ENCODE results near the gene DCHS1.
A peak's percentile ranks its signal among the peaks of the same experiment; 100 is the strongest.

The DCHS1 gene

GRCh38 chr11:6586434-6587359 is 68.9 kb downstream of the DCHS1 start:
- DNase-seq, result no peak

GRCh38 chr11:6584528-6584927 is 71.1 kb downstream of the DCHS1 start:
- DNase-seq, result no peak

DNA sequence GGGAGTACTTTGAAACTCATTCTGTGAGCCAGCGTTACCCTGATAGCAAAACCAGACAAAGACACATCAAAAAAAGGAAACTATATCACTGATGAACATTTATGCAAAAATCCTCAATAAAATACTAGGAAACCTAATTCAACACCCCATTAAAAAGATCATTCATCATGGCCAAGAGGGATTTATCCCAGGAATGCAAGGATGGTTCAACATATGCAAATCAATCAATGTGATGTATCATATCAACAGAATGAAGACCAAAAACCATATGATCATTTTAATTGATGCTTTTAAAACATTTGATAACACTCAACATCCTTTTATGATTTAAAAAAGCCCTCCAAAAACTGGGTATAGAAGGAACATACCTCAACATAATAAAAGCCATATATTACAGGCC is 72.0 kb downstream of the DCHS1 start:
- no peak for DNase-seq

DNA sequence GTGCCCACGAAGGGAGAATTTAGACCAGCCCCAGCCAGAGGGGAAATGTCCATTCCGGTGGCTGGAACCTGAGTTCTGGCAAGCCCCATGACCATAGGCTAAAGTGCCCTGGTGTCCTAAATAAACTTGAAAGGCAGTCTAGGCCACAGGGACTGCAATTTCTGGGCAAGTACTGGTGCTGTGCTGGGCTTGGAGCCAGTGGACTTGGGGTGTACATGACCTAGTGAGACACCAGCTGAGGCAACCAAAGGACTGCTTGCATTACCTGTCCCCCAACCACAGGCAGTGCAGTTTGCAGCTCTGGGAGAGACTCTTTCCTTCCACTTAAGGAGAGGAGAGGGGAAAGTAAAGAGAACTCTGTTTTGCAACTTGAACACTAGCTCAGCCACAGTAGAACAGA is 75.9 kb downstream of the DCHS1 start:
- no peak for DNase-seq

GRCh38 chr11:6578134-6578533 is 77.5 kb downstream of the DCHS1 start:
- no peak for DNase-seq

- DNase-seq, result peak; percentile 81
Measured at GRCh38 chr11:6576471-6577373, 78.9 kb downstream of the DCHS1 start.

- peak; percentile 3 for DNase-seq
Measured at GRCh38 chr11:6574816-6575715, 80.5 kb downstream of the DCHS1 start.

- DNase-seq, result no peak
Measured at GRCh38 chr11:6572215-6572614, 83.4 kb downstream of the DCHS1 start.

DNA sequence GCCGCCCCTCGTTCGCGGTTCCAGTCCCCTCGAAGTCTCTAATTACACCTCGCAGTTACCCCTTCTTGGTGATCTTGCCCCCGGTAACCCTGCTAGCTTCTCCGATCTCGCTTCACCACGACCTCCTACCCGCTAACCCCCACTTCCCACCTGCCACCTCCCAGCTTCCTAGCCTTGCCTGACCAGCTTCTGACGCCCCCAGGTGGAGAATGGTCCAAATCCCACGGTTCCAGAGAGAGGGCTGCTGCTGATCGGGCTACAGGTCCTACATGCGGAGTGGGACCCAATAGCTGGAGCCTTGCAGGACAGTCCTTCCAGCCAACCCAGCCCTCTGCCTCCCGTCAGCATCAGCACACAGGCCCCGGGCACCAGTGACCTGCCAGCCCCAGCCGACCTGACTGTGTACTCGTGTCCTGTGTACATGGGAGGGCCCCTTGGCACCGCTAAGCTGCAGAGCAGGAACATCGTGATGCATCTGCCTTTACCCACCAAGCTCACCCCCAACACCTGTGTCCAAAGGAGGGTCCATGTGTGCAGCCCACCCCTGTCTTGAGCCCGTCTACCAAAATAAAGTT is 84.1 kb downstream of the DCHS1 start:
- no peak for DNase-seq

Data from NCI-H82 (cell line).